ENCODE measurements around the gene RETREG2. TPM values are rescaled to one million over a fixed set of nuclear protein-coding genes. Genes with fewer than 3 reads are reported as not detected.

Gene RETREG2
- total RNA-seq, 1 experiment from 2014 or later, result 46.7 TPM

GRCh38 chr2:219181531-219181930, 3.5 kb downstream of the RETREG2 start:
- Histone ChIP-seq H3K56ac (ENCODE audit: insufficient read length, low read depth, low read length) (no peak overlapping the region), H2BK20ac (ENCODE audit: low read depth, low read length, poor library complexity, severe bottlenecking) (no peak overlapping the region), H3K4ac (ENCODE audit: low read depth, low read length) (no peak overlapping the region), H3K4me1 (ENCODE audit: insufficient read depth, low read length) (0 out of 2 replicates have a peak, but pooled peaks cover 3% of the 10 kb centered on the region), H4K5ac (ENCODE audit: insufficient read length, low read depth, low read length) (no peak overlapping the region), H2BK12ac (ENCODE audit: insufficient read length, low read depth, low read length) (no peak overlapping the region), H3K23ac (ENCODE audit: insufficient read length, low read depth, low read length) (no peak overlapping the region), H3K23me2 (ENCODE audit: insufficient read length, low read depth, low read length, poor library complexity, severe bottlenecking) (peaks cover 13% of the 10 kb centered on the region), H4K91ac (ENCODE audit: insufficient read length, low read depth, low read length) (no peak overlapping the region), H2BK120ac (ENCODE audit: low read depth, low read length, poor library complexity, severe bottlenecking) (no peak overlapping the region), H3K79me2 (ENCODE audit: insufficient read depth, low read length) (no peaks in the 10 kb centered on the region), H2BK15ac (ENCODE audit: low read depth, low read length) (no peak overlapping the region), H3K9ac (ENCODE audit: extremely low read depth, insufficient read length, low read length) (no peak overlapping the region), H3K18ac (ENCODE audit: insufficient read length, low read depth, low read length) (no peak overlapping the region), H4K20me1 (ENCODE audit: control insufficient read depth, insufficient read depth, insufficient read length) (no peaks in the 10 kb centered on the region), H2AFZ (ENCODE audit: low read length) (no peak overlapping the region), H2BK5ac (ENCODE audit: insufficient read length, low read length) (no peak overlapping the region), H3T11ph (ENCODE audit: low read length) (no peak overlapping the region), H3K27ac (ENCODE audit: insufficient read length, low read depth, low read length) (no peak overlapping the region), H3K27me3 (ENCODE audit: insufficient read depth, low read length) (no peaks in the 10 kb centered on the region), H3K4me2 (ENCODE audit: insufficient read depth, insufficient read length, low read length) (no peak overlapping the region), H3K9me3 (ENCODE audit: control insufficient read depth, low read depth, low read length) (no peaks in the 10 kb centered on the region), H2AK5ac (ENCODE audit: insufficient read length, low read length) (no peak overlapping the region), H3K79me1 (ENCODE audit: insufficient read depth, low read depth, low read length, poor library complexity, severe bottlenecking) (peaks cover 3% of the 10 kb centered on the region), H4K8ac (replicated peaks; ENCODE audit: insufficient read length, low read depth, low read length) (no peak overlapping the region), H3K14ac (ENCODE audit: insufficient read depth, low read length) (no peak overlapping the region)
- Mint-ChIP-seq H3K9me3 (no peaks in the 10 kb centered on the region; a peak in 2 of 5 replicates), H3K27me3 (ENCODE audit: low read depth) (no peaks in the 10 kb centered on the region; the same call in 1 of the 2 replicates), H3K4me1 (peaks cover 13 to 14% of the 10 kb centered on the region in 2 experiments), H3K36me3 (ENCODE audit: insufficient read depth in 1 of 3, low read depth in 3 of 3) (peaks cover 16 to 45% (median 34%) of the 10 kb centered on the region in 3 experiments), H3K27ac (no peak overlapping the region), H3K4me3 (no peak overlapping the region)
- no peak for TF ChIP-seq CTCF (conservative IDR thresholded peaks at IDR 0.05)
- no CpG with 5 or more reads among the region's 6 CpGs for WGBS (ENCODE audit: extremely low coverage, insufficient read length, low lambda C conversion rate)
- no peak for DNase-seq
